H9 (cell line): ENCODE results near the gene ROBO3. TPM values are rescaled to one million over a fixed set of nuclear protein-coding genes. Genes with fewer than 3 reads are reported as not detected.

ENCODE experiments used
- DNase-seq: peaks from one replicate; pipeline ENCODE4 v3.0.0-alpha.2; 2017
- H2AFZ ChIP-seq: one replicate; pipeline ENCODE4 v1.6.1; 2013; ENCODE audit warnings: mild to moderate bottlenecking, low read length, control low read depth, moderate library complexity
- H2AK5ac ChIP-seq: 2 replicates; pipeline ENCODE4 v1.6.1; 2013; ENCODE audit warnings: low read length, control low read depth, mixed read lengths; ENCODE audit not compliant: insufficient read length
- H2BK120ac ChIP-seq: one replicate; pipeline ENCODE4 v1.6.1; 2013; ENCODE audit warnings: low read depth, mild to moderate bottlenecking, low read length, control low read depth, inconsistent platforms; ENCODE audit not compliant: poor library complexity, severe bottlenecking
- H2BK12ac ChIP-seq: 2 replicates; pipeline ENCODE4 v1.6.1; 2013; ENCODE audit warnings: low read length, control low read depth, mixed read lengths, low read depth; ENCODE audit not compliant: insufficient read length
- H2BK15ac ChIP-seq: 2 replicates; pipeline ENCODE4 v1.6.1; 2013; ENCODE audit warnings: low read depth, low read length, control low read depth
- H2BK20ac ChIP-seq: one replicate; pipeline ENCODE4 v1.6.1; 2013; ENCODE audit warnings: low read depth, mild to moderate bottlenecking, low read length, control low read depth, inconsistent platforms; ENCODE audit not compliant: poor library complexity, severe bottlenecking
- H2BK5ac ChIP-seq: 2 replicates; pipeline ENCODE4 v1.6.1; 2013; ENCODE audit warnings: low read length, control low read depth, mixed read lengths; ENCODE audit not compliant: insufficient read length
- H3K14ac ChIP-seq: 2 replicates; pipeline ENCODE4 v1.6.1; 2013; ENCODE audit warnings: low read length, control low read depth; ENCODE audit not compliant: insufficient read depth
- H3K18ac ChIP-seq: 2 replicates; pipeline ENCODE4 v1.6.1; 2013; ENCODE audit warnings: low read depth, mild to moderate bottlenecking, mixed read lengths, low read length, control low read depth; ENCODE audit not compliant: insufficient read length
- H3K23ac ChIP-seq: 2 replicates; pipeline ENCODE4 v1.6.1; 2013; ENCODE audit warnings: low read length, control low read depth, mixed read lengths, low read depth; ENCODE audit not compliant: insufficient read length
- H3K23me2 ChIP-seq: 2 replicates; pipeline ENCODE4 v1.6.1; 2013; ENCODE audit warnings: low read depth, mild to moderate bottlenecking, mixed read lengths, low read length, control low read depth; ENCODE audit not compliant: insufficient read length, poor library complexity, severe bottlenecking
- H3K27ac ChIP-seq: 2 replicates; pipeline ENCODE4 v1.5.1; 2013; ENCODE audit warnings: low read length, control low read depth, mixed read lengths, low read depth; ENCODE audit not compliant: insufficient read length
- H3K27me3 ChIP-seq: 2 replicates; pipeline ENCODE4 v1.6.1; 2013; ENCODE audit warnings: low read length, control low read depth, inconsistent platforms; ENCODE audit not compliant: insufficient read depth
- H3K4ac ChIP-seq: 2 replicates; pipeline ENCODE4 v1.6.1; 2013; ENCODE audit warnings: low read depth, mild to moderate bottlenecking, control low read depth, inconsistent platforms, low read length, moderate library complexity
- H3K4me1 ChIP-seq: 2 replicates; pipeline ENCODE4 v1.6.1; 2013; ENCODE audit warnings: low read length, control low read depth, inconsistent platforms; ENCODE audit not compliant: insufficient read depth
- H3K4me2 ChIP-seq: 2 replicates; pipeline ENCODE4 v1.6.1; 2013; ENCODE audit warnings: low read length, control low read depth, mixed read lengths; ENCODE audit not compliant: insufficient read length, insufficient read depth
- H3K56ac ChIP-seq: 2 replicates; pipeline ENCODE4 v1.6.1; 2013; ENCODE audit warnings: low read depth, mild to moderate bottlenecking, mixed read lengths, low read length, control low read depth; ENCODE audit not compliant: insufficient read length
- H3K79me1 ChIP-seq: 2 replicates; pipeline ENCODE4 v1.6.1; 2013; ENCODE audit warnings: low read depth, mild to moderate bottlenecking, moderate library complexity, low read length, control low read depth, inconsistent platforms; ENCODE audit not compliant: insufficient read depth, poor library complexity, severe bottlenecking
- H3K79me2 ChIP-seq: 2 replicates; pipeline ENCODE4 v1.6.1; 2013; ENCODE audit warnings: low read length, control low read depth, inconsistent platforms; ENCODE audit not compliant: insufficient read depth
- H3K9ac ChIP-seq: 2 replicates; pipeline ENCODE4 v1.6.1; 2013; ENCODE audit warnings: low read length, control low read depth, mixed read lengths; ENCODE audit not compliant: insufficient read length; ENCODE audit errors: extremely low read depth
- H3K9me3 ChIP-seq: one replicate; pipeline ENCODE4 v1.6.1; 2013; ENCODE audit warnings: low read depth, low read length, inconsistent platforms; ENCODE audit not compliant: control insufficient read depth
- H3T11ph ChIP-seq: one replicate; pipeline ENCODE4 v1.6.1; 2013; ENCODE audit warnings: mild to moderate bottlenecking, low read length, control low read depth, inconsistent platforms
- H4K20me1 ChIP-seq: one replicate; pipeline ENCODE4 v1.6.1; 2013; ENCODE audit not compliant: control insufficient read depth, insufficient read length, insufficient read depth
- H4K5ac ChIP-seq: 2 replicates; pipeline ENCODE4 v1.6.1; 2013; ENCODE audit warnings: low read depth, mild to moderate bottlenecking, mixed read lengths, low read length, control low read depth; ENCODE audit not compliant: insufficient read length
- H4K8ac ChIP-seq: replicated peaks from 2 replicates; pipeline ENCODE4 v1.6.1; 2013; ENCODE audit warnings: low read length, control low read depth, mixed read lengths, low read depth; ENCODE audit not compliant: insufficient read length
- H4K91ac ChIP-seq: 2 replicates; pipeline ENCODE4 v1.6.1; 2013; ENCODE audit warnings: low read depth, mild to moderate bottlenecking, moderate library complexity, mixed read lengths, low read length, control low read depth; ENCODE audit not compliant: insufficient read length
- H3K27ac Mint-ChIP-seq, 3 experiments: 2 replicates in 2 of 3; 3 replicates in 1 of 3; pipeline ENCODE4 v1.8.0; 2020 to 2021; ENCODE audit warnings: mixed read lengths in 3 of 3, mild to moderate bottlenecking in 1 of 3, moderate library complexity in 1 of 3
- H3K27me3 Mint-ChIP-seq: 2 replicates; pipeline ENCODE4 v1.8.0; 2021; ENCODE audit warnings: low read depth, mild to moderate bottlenecking, moderate library complexity, mixed read lengths
- H3K36me3 Mint-ChIP-seq, 3 experiments: 2 replicates in 2 of 3; 3 replicates in 1 of 3; pipeline ENCODE4 v1.8.0; 2020 to 2021; ENCODE audit warnings: low read depth in 3 of 3, mixed read lengths in 3 of 3; ENCODE audit not compliant: insufficient read depth in 1 of 3
- H3K4me1 Mint-ChIP-seq, 2 experiments: 2 replicates each; pipeline ENCODE4 v1.8.0; 2020; ENCODE audit warnings: mixed read lengths in 2 of 2
- H3K4me3 Mint-ChIP-seq, 2 experiments: 2 replicates in 1 of 2; 3 replicates in 1 of 2; pipeline ENCODE4 v1.8.0; 2020 to 2021; ENCODE audit warnings: mild to moderate bottlenecking in 2 of 2, mixed read lengths in 2 of 2, moderate library complexity in 1 of 2
- H3K9me3 Mint-ChIP-seq, 2 experiments: 2 replicates in 1 of 2; 3 replicates in 1 of 2; pipeline ENCODE4 v1.8.0; 2020; ENCODE audit warnings: mild to moderate bottlenecking in 2 of 2, mixed read lengths in 2 of 2, moderate library complexity in 1 of 2
- WGBS: extraction: QIAGEN DNeasy Blood & Tissue Kit; methylation state at CpG from one replicate; pipeline ENCODE4 v1.1.7; 2013; ENCODE audit warnings: missing lambda C conversion rate, low lambda C conversion rate, mixed read lengths; ENCODE audit not compliant: insufficient read length; ENCODE audit errors: extremely low coverage; 5-methylcytosine and 5-hydroxymethylcytosine counted together
- total RNA-seq: library from RNA; stranded (reverse); gene quantifications from 2 replicates; pipeline ENCODE4 v1.2.1, GENCODE V29; 2021
- TF ChIP-seq, protein P1 (sequence below): fragments of 200-600 bp; sonication (generic); conservative IDR thresholded peaks from 3 replicates; pipeline ENCODE4 v1.8.0; 2021; ENCODE audit warnings: antibody characterized with exemption, mild to moderate bottlenecking

ROBO3 gene
- total RNA-seq, 1 experiment from 2014 or later: 12.6 TPM

DNA sequence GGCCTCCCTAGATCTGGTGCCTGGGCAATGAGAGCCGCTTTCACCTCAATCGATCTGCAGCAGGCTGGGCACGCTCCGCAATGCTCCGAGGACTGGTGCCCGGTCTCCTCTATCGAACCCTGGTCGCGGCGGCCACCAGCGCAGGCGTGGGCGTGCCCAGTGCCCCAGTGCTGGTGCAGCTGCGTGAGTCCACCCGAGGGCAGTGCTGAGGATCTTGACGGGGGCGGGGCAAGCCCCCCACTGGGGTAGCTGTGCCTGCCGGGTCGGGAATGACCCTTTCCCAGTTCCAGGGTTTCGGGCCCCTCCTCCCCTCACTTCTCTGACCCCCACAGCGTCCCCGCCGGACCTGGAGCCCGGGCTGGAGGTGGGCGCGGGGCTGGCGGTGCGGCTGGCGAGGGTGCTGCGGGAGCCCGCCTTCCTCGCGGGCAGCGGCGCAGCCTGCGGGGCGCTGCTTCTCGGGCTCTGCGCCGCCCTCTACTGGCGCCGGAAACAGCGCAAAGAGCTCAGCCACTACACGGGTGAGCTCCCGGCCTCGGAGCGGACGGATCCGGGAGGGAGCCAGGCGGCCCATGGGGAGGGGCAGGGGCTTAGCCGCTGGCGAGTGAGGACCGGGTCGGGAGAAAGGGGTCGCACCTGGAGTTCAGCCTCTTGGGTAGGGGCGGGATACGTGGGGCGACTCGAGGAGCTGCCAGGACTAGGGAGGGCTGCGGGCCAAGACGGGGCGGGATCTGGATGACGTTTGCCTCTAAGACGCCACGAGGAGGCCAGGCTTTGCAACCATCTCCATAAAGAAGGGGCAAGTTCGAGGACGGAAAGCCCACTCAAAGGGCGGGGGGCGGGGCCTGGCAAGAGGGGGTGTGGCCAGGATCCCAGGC lies 10.9 kb downstream of the ROBO3 start:
- H3K36me3 Mint-ChIP-seq: no peaks in the 10 kb centered on the region; a peak in 2 of 7 replicates
- Histone ChIP-seq H3K4me2 (peak overlapping the region; percentile 61), H4K20me1 (no peaks in the 10 kb centered on the region), H3K4ac (no peak overlapping the region), H3K79me2 (no peaks in the 10 kb centered on the region), H4K5ac (no peak overlapping the region), H2BK20ac (no peak overlapping the region), H3T11ph (no peak overlapping the region), H3K23me2 (peaks cover 6% of the 10 kb centered on the region), H2BK120ac (no peak overlapping the region), H3K18ac (peak overlapping the region; percentile 47), H3K27ac (no peak overlapping the region), H3K9me3 (no peaks in the 10 kb centered on the region), H2AFZ (no peak overlapping the region), H3K4me1 (no peaks in the 10 kb centered on the region), H3K56ac (no peak overlapping the region), H3K23ac (no peak overlapping the region), H2AK5ac (no peak overlapping the region), H3K27me3 (peaks cover 17% of the 10 kb centered on the region; the same call in 1 of the 2 replicates), H2BK5ac (no peak overlapping the region), H2BK15ac (no peak overlapping the region), H4K91ac (no peak overlapping the region), H3K79me1 (no peaks in the 10 kb centered on the region), H2BK12ac (no peak overlapping the region), H4K8ac (no peak overlapping the region), H3K14ac (peak overlapping the region; percentile 59; the same call in 1 of the 2 replicates), H3K9ac (no peak overlapping the region)
- peaks cover 20 to 28% of the 10 kb centered on the region in 2 experiments for H3K4me1 Mint-ChIP-seq
- H3K27me3 Mint-ChIP-seq: peaks cover 50% of the 10 kb centered on the region
- no CpG with 5 or more reads among the region's 69 CpGs for WGBS
- H3K27ac Mint-ChIP-seq: peak overlapping the region in 2 of 3 experiments; percentile 66 to 92; a peak in 3 of 7 replicates
- H3K4me3 Mint-ChIP-seq: peak overlapping the region; percentile 82 to 89
- peak; percentile 95 for DNase-seq
- TF ChIP-seq, protein P1, sequence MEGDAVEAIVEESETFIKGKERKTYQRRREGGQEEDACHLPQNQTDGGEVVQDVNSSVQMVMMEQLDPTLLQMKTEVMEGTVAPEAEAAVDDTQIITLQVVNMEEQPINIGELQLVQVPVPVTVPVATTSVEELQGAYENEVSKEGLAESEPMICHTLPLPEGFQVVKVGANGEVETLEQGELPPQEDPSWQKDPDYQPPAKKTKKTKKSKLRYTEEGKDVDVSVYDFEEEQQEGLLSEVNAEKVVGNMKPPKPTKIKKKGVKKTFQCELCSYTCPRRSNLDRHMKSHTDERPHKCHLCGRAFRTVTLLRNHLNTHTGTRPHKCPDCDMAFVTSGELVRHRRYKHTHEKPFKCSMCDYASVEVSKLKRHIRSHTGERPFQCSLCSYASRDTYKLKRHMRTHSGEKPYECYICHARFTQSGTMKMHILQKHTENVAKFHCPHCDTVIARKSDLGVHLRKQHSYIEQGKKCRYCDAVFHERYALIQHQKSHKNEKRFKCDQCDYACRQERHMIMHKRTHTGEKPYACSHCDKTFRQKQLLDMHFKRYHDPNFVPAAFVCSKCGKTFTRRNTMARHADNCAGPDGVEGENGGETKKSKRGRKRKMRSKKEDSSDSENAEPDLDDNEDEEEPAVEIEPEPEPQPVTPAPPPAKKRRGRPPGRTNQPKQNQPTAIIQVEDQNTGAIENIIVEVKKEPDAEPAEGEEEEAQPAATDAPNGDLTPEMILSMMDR: peak; percentile 87
- H3K9me3 Mint-ChIP-seq: peaks cover 0 to 3% of the 10 kb centered on the region in 2 experiments; a peak in 1 of 5 replicates
